22Rv1 (cell line): ENCODE results near the gene ANO7.

Source experiments
- ZFX ChIP-seq: fragments of 450-650 bp; IDR thresholded peaks from 2 replicates; pipeline ENCODE4 v1.6.1; 2017; ENCODE audit warnings: antibody characterized with exemption, borderline replicate concordance
- TF ChIP-seq, protein P1 (sequence below): fragments of 450-650 bp; IDR thresholded peaks from 2 replicates; pipeline ENCODE4 v1.5.1; 2017; ENCODE audit warnings: mild to moderate bottlenecking

DNA sequence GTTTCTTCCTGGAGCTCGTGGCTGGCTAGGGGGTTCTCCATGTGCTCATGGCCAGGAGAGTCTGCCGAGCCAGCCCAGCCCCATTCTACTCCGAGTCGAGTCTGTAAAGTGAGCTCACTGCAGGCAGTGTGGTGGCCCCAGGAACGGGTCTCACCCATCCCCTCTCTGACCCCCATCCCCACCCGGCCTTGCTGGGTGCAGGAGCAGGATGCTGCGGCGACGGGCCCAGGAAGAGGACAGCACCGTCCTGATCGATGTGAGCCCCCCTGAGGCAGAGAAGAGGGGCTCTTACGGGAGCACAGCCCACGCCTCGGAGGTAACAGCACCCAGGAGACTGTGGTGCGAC, 1.4 kb downstream of the ANO7 start:
- TF ChIP-seq ZFX = no peak
- TF ChIP-seq, protein P1, sequence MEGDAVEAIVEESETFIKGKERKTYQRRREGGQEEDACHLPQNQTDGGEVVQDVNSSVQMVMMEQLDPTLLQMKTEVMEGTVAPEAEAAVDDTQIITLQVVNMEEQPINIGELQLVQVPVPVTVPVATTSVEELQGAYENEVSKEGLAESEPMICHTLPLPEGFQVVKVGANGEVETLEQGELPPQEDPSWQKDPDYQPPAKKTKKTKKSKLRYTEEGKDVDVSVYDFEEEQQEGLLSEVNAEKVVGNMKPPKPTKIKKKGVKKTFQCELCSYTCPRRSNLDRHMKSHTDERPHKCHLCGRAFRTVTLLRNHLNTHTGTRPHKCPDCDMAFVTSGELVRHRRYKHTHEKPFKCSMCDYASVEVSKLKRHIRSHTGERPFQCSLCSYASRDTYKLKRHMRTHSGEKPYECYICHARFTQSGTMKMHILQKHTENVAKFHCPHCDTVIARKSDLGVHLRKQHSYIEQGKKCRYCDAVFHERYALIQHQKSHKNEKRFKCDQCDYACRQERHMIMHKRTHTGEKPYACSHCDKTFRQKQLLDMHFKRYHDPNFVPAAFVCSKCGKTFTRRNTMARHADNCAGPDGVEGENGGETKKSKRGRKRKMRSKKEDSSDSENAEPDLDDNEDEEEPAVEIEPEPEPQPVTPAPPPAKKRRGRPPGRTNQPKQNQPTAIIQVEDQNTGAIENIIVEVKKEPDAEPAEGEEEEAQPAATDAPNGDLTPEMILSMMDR = no peak
